Smooth muscle cell (in vitro differentiated cells): ENCODE results near the gene ANKLE1. TPM values are rescaled to one million over a fixed set of nuclear protein-coding genes. Genes with fewer than 3 reads are reported as not detected.

Source experiments
- DNase-seq: peaks from one replicate; lab custom pipeline; 2025; ENCODE audit not compliant: unreplicated experiment; lab: John Stamatoyannopoulos, UW
- H2AFZ ChIP-seq: fragments of 200-600 bp; sonication (generic); 2 replicates; pipeline ENCODE4 v1.6.0; 2016; ENCODE audit warnings: antibody characterized with exemption, low read depth, mild to moderate bottlenecking
- H3F3A ChIP-seq: fragments of 200-600 bp; sonication (generic); 2 replicates; pipeline ENCODE4 v1.6.0; 2017; ENCODE audit warnings: antibody characterized with exemption, low read depth
- H3K27ac ChIP-seq: fragments of 200-600 bp; sonication (generic); 2 replicates; pipeline ENCODE4 v1.5.1; 2016; ENCODE audit warnings: low read depth, mild to moderate bottlenecking
- H3K27me3 ChIP-seq: fragments of 200-600 bp; sonication (generic); 2 replicates; pipeline ENCODE4 v1.6.1; 2016; ENCODE audit warnings: low read depth, mild to moderate bottlenecking
- H3K36me3 ChIP-seq: fragments of 200-600 bp; sonication (generic); 2 replicates; pipeline ENCODE4 v1.5.1; 2016; ENCODE audit warnings: low read depth
- H3K4me1 ChIP-seq: fragments of 200-600 bp; sonication (generic); 2 replicates; pipeline ENCODE4 v1.5.1; 2016; ENCODE audit warnings: low read depth
- H3K4me2 ChIP-seq: fragments of 200-600 bp; sonication (generic); 2 replicates; pipeline ENCODE4 v1.6.0; 2016; ENCODE audit warnings: mild to moderate bottlenecking
- H3K4me3 ChIP-seq: fragments of 200-600 bp; sonication (generic); 2 replicates; pipeline ENCODE4 v1.5.1; 2016; ENCODE audit warnings: mild to moderate bottlenecking
- H3K79me2 ChIP-seq: fragments of 200-600 bp; sonication (generic); 2 replicates; pipeline ENCODE4 v1.6.0; 2016; ENCODE audit warnings: low read depth, mild to moderate bottlenecking
- H3K9ac ChIP-seq: fragments of 200-600 bp; sonication (generic); 2 replicates; pipeline ENCODE4 v1.6.0; 2016; ENCODE audit warnings: low read depth
- H3K9me3 ChIP-seq: fragments of 200-600 bp; sonication (generic); replicated peaks from 2 replicates; pipeline ENCODE4 v1.5.1; 2016; ENCODE audit warnings: low read depth
- H4K20me1 ChIP-seq: fragments of 200-600 bp; sonication (generic); 2 replicates; pipeline ENCODE4 v1.6.0; 2016; ENCODE audit warnings: low read depth
- CTCF ChIP-seq: fragments of 200-600 bp; sonication (generic); IDR thresholded peaks from 2 replicates; pipeline ENCODE4 v1.5.1; 2017; ENCODE audit warnings: borderline replicate concordance, mild to moderate bottlenecking, antibody characterized with exemption; ENCODE audit not compliant: insufficient read depth, poor library complexity, severe bottlenecking
- WGBS: methylation state at CpG from one replicate; pipeline ENCODE4 v1.1.7; 2016; ENCODE audit warnings: low lambda C conversion rate; 5-methylcytosine and 5-hydroxymethylcytosine counted together
- polyA plus RNA-seq: library from polyadenylated mRNA; unstranded; fragments of >200 nt; fragmentation: Nextera tagmentation; extraction: Ambion mirVana; gene quantifications from 2 replicates; pipeline ENCODE4 v1.2.1, GENCODE V29; 2016
- total RNA-seq: library from RNA; depleted of rRNA; stranded (reverse); fragments of >200 nt; gene quantifications from 2 replicates; pipeline ENCODE4 v1.2.3, GENCODE V29; 2014

Gene ANKLE1
- total and polyA plus RNA-seq, 2 experiments from 2014 or later, result 0.36 to 0.61 TPM

GRCh38 chr19:17309965-17310461, 28.3 kb downstream of the ANKLE1 start:
- Histone ChIP-seq H3K4me1 (peaks cover 13% of the 10 kb centered on the region), H3K36me3 (no peaks in the 10 kb centered on the region), H3K27ac (peak overlapping the region; percentile 93), H3F3A (no peaks in the 10 kb centered on the region), H3K9ac (peak overlapping the region; percentile 98), H4K20me1 (peaks cover 39% of the 10 kb centered on the region), H3K4me3 (peak overlapping the region; percentile 97), H3K27me3 (no peaks in the 10 kb centered on the region), H3K9me3 (no peaks in the 10 kb centered on the region), H3K4me2 (peak overlapping the region; percentile 100), H3K79me2 (peaks cover 36% of the 10 kb centered on the region), H2AFZ (no peak overlapping the region)
- TF ChIP-seq CTCF, result no peak
- DNase-seq, result no peak
- WGBS, result 9% methylated on average over 23 of the region's 23 CpGs

GRCh38 chr19:17311455-17312188, 29.9 kb downstream of the ANKLE1 start:
- no peaks in the 10 kb centered on the region for H3K36me3 ChIP-seq
- H3K79me2 ChIP-seq, result peaks cover 36% of the 10 kb centered on the region
- H3K4me2 ChIP-seq, result peak overlapping the region; percentile 65
- peak overlapping the region; percentile 6 for H3K4me3 ChIP-seq
- H3K27me3 ChIP-seq, result no peaks in the 10 kb centered on the region
- TF ChIP-seq CTCF, result no peak
- H3K27ac ChIP-seq, result peak overlapping the region; percentile 93
- 57% methylated on average over 11 of the region's 11 CpGs for WGBS
- peaks cover 10% of the 10 kb centered on the region for H3K4me1 ChIP-seq
- no peak overlapping the region for H2AFZ ChIP-seq
- peak overlapping the region; percentile 75 for H3K9ac ChIP-seq
- no peak for DNase-seq
- no peaks in the 10 kb centered on the region for H3K9me3 ChIP-seq
- H4K20me1 ChIP-seq, result peaks cover 39% of the 10 kb centered on the region
- H3F3A ChIP-seq, result no peaks in the 10 kb centered on the region

DNA sequence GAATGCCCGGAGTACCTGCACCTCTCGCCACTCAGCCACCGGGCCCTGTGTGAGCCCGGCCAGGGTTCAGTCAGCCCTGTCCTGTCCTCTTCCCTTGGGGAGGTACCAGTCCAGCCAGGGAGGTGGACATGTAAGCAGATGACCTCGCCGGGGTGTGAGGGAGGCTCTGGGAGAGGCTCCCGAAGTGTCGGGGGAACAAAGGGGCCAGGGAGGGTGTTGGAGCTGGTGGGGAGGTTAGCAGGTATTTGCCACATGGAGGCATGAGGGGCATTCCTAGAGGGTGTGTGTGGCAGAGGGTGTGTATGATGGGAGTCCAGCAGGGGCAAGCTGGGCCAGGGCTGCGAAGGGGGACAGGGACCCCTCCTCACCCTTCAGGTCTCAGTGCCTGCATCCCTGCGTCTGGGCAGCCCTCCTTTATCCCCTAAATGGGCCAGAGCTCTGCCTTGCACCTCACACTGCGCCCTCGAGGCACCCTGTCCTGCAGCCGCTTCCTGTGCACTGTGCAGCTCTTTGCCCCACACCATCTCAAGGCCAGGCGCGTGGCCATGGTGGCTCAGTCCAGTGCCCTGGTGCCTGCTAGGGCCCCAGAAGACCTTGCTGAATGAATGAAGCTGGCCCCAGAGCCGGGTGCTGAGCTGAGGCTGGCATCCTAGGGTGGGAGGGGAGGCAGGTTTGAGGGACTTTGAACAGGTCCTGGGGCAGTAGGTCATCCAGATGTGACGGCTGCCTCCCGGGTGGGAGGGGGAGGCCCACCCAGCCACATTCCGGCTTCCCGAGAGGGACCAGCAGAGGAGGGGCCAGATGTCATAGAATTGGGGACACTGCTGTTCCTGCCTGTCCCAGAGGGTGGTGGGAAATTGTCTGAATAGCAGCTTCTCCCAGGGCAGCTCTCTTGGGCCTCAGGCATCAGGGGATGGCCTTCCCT, 30.8 kb downstream of the ANKLE1 start:
- no peak for DNase-seq
- Histone ChIP-seq H2AFZ (no peak overlapping the region), H3K27me3 (no peaks in the 10 kb centered on the region), H3K79me2 (peaks cover 36% of the 10 kb centered on the region), H3K4me2 (peak overlapping the region; percentile 65), H4K20me1 (peaks cover 39% of the 10 kb centered on the region), H3K36me3 (no peaks in the 10 kb centered on the region), H3K27ac (peak overlapping the region; percentile 93), H3K4me3 (no peak overlapping the region), H3F3A (no peaks in the 10 kb centered on the region), H3K9me3 (no peaks in the 10 kb centered on the region), H3K4me1 (peaks cover 9% of the 10 kb centered on the region), H3K9ac (peak overlapping the region; percentile 75)
- TF ChIP-seq CTCF, result no peak
- 81% methylated on average over 20 of the region's 20 CpGs for WGBS
